Testis (tissue), 3 donors: Measurements from ENCODE around the gene CCT7. TPM values are rescaled to one million over a fixed set of nuclear protein-coding genes. Genes with fewer than 3 reads are reported as not detected.

ENCODE experiments used
- DNase-seq: peaks from one replicate; pipeline ENCODE4 v3.0.0-alpha.2; 2019
- H3K27ac ChIP-seq, 2 donors: fragments of 200-600 bp; sonication (generic); one replicate each; pipeline ENCODE4 v1.5.1; 2019
- H3K27me3 ChIP-seq: fragments of 200-600 bp; sonication (generic); one replicate; pipeline ENCODE4 v1.5.1; 2019
- H3K36me3 ChIP-seq: fragments of 200-600 bp; sonication (generic); one replicate; pipeline ENCODE4 v1.5.1; 2017; ENCODE audit warnings: low read depth; ENCODE audit errors: missing control alignments
- H3K4me1 ChIP-seq: fragments of 200-600 bp; sonication (generic); one replicate; pipeline ENCODE4 v1.5.1; 2019
- H3K4me3 ChIP-seq, 2 donors: fragments of 200-600 bp; sonication (generic); one replicate each; pipeline ENCODE4 v1.5.1; 2017 to 2019
- H3K9me3 ChIP-seq: fragments of 200-600 bp; sonication (generic); one replicate; pipeline ENCODE4 v1.5.1; 2017
- POLR2A ChIP-seq: fragments of 450-650 bp; IDR thresholded peaks from one replicate; pipeline ENCODE4 v1.6.1; 2017; ENCODE audit warnings: antibody characterized with exemption, mild to moderate bottlenecking, moderate library complexity
- WGBS, 2 donors: methylation state at CpG; one replicate each; pipeline ENCODE4 v1.1.5; 2018; 5-methylcytosine and 5-hydroxymethylcytosine counted together
- intact Hi-C: fragments of 100-400 bp; cut with DNase I; formaldehyde crosslinking; loops from one replicate; pipeline ENCODE4 v1.15.1; 2023; ENCODE audit warnings: low total_unique reads
- polyA plus RNA-seq: library from polyadenylated mRNA; stranded (reverse); fragments of 350-450 nt; fragmentation: Illumina TruSeq; extraction: RNeasy Lipid Tissue Mini Kit (QIAGEN cat#74804); gene quantifications from one replicate; pipeline ENCODE4 v1.2.3, GENCODE V29; 2014; ENCODE audit warnings: low read depth, low replicate concordance; ENCODE audit not compliant: insufficient read depth
- total RNA-seq, 2 donors: library from RNA; depleted of rRNA; stranded (reverse); fragments of >200 nt; gene quantifications; one replicate each; pipeline ENCODE4 v1.2.3, GENCODE V29; 2016
- TF ChIP-seq, protein P1 (sequence below), 3 experiments: fragments of 450-650 bp in 2 of 3; fragments of 200-600 bp in 1 of 3; sonication (generic) in 1 of 3; IDR thresholded peaks; one replicate each; pipeline ENCODE4 v1.5.1; 2016 to 2019; ENCODE audit warnings: antibody characterized with exemption in 3 of 3, mild to moderate bottlenecking in 2 of 3, moderate library complexity in 1 of 3

CCT7 gene
- total and polyA plus RNA-seq, 3 donors from 2014 or later, result 237 to 459 (median 262) TPM

DNA sequence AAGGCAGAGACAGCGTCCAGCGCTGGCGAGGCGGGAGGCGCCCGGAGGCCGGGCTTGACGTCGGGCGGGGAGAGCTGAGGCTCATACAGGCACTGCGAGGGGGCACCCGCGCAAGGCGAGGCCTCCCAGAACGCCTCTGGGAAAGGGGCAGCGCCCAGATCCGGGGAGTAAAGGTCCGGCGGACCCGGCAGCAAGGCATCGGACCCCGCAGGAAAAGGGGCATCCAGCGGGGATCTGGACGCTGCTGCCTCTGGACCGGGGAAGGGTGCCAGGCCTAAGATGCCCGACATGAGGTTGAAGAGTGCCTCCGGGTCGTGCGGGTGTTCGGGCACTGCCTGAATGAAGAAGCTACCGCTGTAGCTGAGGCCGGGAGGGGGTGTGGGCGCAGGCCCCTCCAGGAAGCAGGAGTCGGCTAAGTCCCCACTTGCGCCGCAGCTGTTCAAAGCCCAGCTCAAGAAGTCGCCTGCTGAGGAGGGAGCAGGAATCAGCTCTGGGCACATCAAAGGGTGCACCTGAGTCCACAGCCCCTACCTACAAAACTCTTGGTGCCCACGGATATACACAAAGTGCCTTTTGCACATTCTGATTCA is 58.3 kb downstream of the CCT7 start:
- no peak for DNase-seq
- TF ChIP-seq, protein P1, sequence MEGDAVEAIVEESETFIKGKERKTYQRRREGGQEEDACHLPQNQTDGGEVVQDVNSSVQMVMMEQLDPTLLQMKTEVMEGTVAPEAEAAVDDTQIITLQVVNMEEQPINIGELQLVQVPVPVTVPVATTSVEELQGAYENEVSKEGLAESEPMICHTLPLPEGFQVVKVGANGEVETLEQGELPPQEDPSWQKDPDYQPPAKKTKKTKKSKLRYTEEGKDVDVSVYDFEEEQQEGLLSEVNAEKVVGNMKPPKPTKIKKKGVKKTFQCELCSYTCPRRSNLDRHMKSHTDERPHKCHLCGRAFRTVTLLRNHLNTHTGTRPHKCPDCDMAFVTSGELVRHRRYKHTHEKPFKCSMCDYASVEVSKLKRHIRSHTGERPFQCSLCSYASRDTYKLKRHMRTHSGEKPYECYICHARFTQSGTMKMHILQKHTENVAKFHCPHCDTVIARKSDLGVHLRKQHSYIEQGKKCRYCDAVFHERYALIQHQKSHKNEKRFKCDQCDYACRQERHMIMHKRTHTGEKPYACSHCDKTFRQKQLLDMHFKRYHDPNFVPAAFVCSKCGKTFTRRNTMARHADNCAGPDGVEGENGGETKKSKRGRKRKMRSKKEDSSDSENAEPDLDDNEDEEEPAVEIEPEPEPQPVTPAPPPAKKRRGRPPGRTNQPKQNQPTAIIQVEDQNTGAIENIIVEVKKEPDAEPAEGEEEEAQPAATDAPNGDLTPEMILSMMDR (IDR thresholded peaks at IDR 0.05), result no peak
- TF ChIP-seq POLR2A, result no peak
- 0 to 3% methylated on average over 5 to 33 of the region's 38 CpGs for WGBS, 2 donors
- intact Hi-C loops, result no loop called here
- no peaks in the 10 kb centered on the region for H3K4me1 ChIP-seq
- H3K27me3 ChIP-seq, result no peaks in the 10 kb centered on the region
- peak overlapping the region; percentile 48 to 56 for H3K4me3 ChIP-seq
- H3K36me3 ChIP-seq, result no peaks in the 10 kb centered on the region
- H3K27ac ChIP-seq, result no peak overlapping the region
- no peaks in the 10 kb centered on the region for H3K9me3 ChIP-seq

DNA sequence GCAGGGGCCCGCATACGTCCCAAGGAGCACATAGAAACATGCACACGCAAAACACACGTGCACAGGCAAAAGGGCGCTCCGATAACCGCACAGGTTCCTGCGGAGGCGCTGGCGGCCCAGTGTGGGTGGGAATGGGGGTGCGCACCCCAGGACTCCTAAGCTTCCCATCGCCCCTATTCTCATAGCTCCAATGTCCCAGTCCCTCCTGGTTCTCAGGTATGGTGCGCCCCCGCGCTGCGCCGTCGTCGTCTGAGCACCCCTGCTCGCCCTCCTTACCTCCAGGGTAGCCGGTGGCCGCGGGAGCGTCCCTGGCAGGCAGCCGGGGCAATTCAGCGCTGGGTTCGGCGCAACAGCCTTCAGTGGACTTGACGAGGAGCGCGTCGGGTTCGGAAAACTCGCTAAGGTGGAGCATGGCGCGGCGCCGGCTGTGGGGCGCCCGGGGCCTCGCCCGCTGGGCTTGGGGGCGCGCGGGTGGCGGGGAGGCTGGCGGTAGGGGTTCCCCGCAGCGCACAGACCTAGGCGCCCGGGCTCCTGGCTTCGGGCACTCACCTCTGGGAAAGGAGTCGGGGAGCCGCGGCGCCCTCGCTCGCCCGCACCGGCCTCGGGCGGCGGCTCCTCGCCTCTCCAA is 58.9 kb downstream of the CCT7 start:
- no peaks in the 10 kb centered on the region for H3K9me3 ChIP-seq
- H3K4me1 ChIP-seq, result no peaks in the 10 kb centered on the region
- intact Hi-C loops, result no loop called here
- no peak overlapping the region for H3K27ac ChIP-seq
- DNase-seq, result no peak
- H3K4me3 ChIP-seq, result peak overlapping the region; percentile 48 to 56
- no peaks in the 10 kb centered on the region for H3K36me3 ChIP-seq
- H3K27me3 ChIP-seq, result no peaks in the 10 kb centered on the region
- TF ChIP-seq, protein P1 (IDR thresholded peaks at IDR 0.05), result no peak
- TF ChIP-seq POLR2A, result no peak
- 5% methylated on average over 64 of the region's 64 CpGs; no CpG with 5 or more reads in 1 of the 2 donors for WGBS, 2 donors

DNA sequence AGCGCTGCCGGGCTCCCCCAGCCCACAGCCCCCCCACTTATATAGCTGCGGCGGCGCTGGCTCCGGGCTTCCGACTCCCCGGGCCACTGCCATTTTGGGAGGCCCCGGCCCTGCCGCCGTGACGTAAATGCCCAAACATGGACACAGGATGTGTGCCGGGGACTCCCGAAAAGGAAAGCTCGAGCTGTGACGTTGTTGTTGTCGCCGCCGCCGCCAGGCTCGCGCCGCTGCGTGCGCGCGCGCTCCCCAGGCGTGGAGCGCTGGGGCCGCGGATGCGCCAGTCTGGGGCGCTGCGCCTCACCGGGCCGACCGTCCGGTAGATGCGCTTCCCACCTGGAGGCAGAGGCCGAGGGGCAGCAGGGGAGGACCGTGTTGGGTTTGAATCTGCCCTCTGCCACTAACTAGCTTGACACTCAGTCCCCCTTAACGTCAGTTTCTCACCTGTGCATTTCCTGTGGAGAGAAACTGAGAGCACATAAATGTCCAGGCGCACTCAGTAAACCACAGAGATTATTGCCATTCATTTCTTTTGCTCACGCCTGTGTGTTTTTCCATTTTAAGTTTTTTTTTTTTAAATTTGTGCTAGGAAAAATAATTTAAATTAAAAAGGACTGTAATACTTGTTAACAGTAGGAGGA is 59.5 kb downstream of the CCT7 start, which contains the start of gene EGR4:
EGR4 (minus strand) TSS at position 15 of the 638 bp plus-strand sequence. CDS start 231 bp downstream, outside the sequence.
- intact Hi-C loops, result no loop called here
- DNase-seq, result peak; percentile 88

DNA sequence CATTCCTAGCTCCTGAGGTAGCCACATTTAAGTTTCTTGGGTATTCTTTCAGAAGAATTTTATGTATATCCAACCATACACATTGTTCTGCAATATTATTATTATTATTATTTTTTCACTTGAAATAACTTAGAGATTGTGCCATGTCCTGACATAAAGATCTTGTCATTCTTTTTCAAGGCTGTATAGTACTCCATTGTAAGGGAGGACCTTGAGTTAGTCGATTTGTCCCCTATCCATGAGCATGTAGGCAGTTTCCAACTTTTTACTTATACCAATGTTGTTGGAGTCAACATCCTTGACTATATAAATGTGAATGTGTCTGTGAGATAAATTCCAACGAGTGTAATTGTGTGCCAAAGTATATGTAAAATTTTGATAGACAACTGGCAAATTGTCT is 60.1 kb downstream of the CCT7 start:
- Histone ChIP-seq H3K36me3 (no peaks in the 10 kb centered on the region), H3K4me1 (no peaks in the 10 kb centered on the region), H3K9me3 (no peaks in the 10 kb centered on the region), H3K4me3 (no peak overlapping the region), H3K27ac (no peak overlapping the region), H3K27me3 (no peaks in the 10 kb centered on the region)
- DNase-seq, result no peak
- intact Hi-C loops, result no loop called here
- 57 to 74% methylated on average over 2 of the region's 2 CpGs for WGBS, 2 donors
- no peak for TF ChIP-seq POLR2A
- TF ChIP-seq, protein P1 (IDR thresholded peaks at IDR 0.05), result no peak

More for the DNA sequence above, 59.5 kb downstream of the CCT7 start, which contains the start of gene EGR4:
- H3K36me3 ChIP-seq, result no peaks in the 10 kb centered on the region
- H3K4me1 ChIP-seq, result no peaks in the 10 kb centered on the region
- WGBS, 2 donors, result 1 to 4% methylated on average over 7 to 45 of the region's 45 CpGs
- no peaks in the 10 kb centered on the region for H3K9me3 ChIP-seq
- TF ChIP-seq, protein P1 (IDR thresholded peaks at IDR 0.05), result no peak
- TF ChIP-seq POLR2A, result no peak
- H3K4me3 ChIP-seq, result peak within 1 kb of the TSS; percentile 48 to 56
- H3K27ac ChIP-seq, result no peak within 1 kb of the TSS
- no peaks in the 10 kb centered on the region for H3K27me3 ChIP-seq
